ENCODE results near the gene NUAK2.

The NUAK2 gene

DNA sequence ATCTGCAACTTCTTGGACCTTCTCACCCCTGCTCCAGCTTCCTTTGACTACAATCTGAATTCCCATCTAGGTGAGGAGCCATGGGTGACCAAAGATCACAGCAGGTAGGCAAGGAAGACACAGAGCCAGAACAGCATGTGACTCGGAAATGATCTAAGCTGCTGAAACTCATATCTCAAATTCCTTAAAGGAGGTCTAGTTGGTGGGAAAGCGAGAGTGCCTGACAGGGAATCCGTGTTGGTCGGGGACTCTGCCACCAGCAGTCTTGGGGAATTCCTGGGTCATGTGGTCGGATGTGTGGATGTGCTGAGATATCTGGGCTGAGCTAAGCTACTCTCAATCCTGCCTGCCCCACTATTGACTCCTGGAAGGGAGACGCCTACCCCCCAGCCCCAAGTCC is 3.2 kb upstream of the NUAK2 start:
- intact Hi-C loops (cut with DNase I), result loop anchor here (1.0 kb wide), 1 partner anchor 51 kb away; no protein-coding TSS in a partner anchor
- DNase-seq, result peak in 1 of 10 donors; percentile 67

DNA sequence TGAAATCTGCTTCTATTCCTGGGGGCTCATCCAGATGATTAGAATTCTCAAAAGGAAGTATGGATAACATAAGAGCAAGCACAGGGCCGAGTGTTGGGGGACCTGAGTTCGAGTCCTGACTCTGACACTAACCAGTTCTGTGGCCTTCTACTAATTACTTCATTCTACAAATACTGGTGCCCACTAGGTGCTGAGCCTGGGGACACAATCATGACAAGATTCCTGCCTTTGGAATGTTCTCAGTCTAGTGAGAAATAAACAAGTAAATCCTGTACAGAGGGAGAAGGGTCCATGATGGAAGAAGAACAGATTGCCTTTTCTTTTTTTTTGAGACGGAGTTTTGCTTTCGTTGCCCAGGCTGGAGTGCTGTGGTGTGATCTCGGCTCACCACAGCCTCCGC is 2.2 kb upstream of the NUAK2 start:
- intact Hi-C loops (cut with DNase I), result no loop called here
- no peak for DNase-seq

- intact Hi-C loops (cut with DNase I), result no loop called here
- DNase-seq, result no peak
Measured at GRCh38 chr1:205321959-205322283, 376 bp upstream of the NUAK2 start.

DNA sequence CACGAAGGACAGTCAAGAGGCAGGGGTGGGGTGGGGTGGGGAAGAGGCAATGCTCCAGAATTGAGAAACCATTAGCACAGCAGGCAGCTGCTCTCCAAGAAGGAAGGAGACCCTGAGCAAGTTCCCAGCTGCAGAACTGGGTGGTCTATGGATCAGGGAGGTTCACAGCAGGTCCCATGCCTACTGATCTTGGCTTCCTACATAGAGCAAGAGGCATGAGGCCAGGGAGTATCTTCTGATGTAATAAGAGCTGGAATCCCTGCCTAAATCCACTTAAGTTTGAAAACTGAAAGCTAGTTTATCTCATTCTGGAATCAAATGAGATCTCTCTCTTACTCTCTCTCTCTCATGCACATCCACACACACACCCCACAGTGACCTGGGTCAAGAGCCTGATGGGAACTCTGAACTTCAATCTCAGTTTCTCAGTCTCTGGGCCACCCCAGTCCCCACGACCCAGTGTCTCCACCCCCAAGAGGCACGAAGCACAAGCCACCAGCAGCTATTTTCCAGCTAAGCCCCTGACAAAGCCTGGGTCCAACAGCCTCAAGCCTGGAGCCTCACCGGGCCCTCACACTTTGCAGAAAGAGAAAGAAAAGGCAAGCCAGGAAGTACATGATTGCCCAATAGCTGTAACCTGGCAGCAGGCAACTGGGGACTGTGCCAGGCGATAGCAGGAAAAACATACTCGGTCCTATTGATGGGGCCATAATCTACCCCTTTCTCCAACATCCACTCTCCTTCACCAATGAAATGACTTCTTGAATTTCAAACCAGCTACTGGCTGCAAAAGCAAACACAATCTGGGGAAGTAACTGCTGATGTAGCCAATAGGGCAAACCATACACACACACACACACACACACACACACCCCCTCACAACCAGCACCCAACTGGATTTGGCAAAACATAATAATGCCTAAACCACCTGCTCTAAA is 2.2 kb downstream of the NUAK2 start:
- intact Hi-C loops (cut with DNase I), result no loop called here
- peak in 1 of 10 donors; percentile 18 for DNase-seq

DNA sequence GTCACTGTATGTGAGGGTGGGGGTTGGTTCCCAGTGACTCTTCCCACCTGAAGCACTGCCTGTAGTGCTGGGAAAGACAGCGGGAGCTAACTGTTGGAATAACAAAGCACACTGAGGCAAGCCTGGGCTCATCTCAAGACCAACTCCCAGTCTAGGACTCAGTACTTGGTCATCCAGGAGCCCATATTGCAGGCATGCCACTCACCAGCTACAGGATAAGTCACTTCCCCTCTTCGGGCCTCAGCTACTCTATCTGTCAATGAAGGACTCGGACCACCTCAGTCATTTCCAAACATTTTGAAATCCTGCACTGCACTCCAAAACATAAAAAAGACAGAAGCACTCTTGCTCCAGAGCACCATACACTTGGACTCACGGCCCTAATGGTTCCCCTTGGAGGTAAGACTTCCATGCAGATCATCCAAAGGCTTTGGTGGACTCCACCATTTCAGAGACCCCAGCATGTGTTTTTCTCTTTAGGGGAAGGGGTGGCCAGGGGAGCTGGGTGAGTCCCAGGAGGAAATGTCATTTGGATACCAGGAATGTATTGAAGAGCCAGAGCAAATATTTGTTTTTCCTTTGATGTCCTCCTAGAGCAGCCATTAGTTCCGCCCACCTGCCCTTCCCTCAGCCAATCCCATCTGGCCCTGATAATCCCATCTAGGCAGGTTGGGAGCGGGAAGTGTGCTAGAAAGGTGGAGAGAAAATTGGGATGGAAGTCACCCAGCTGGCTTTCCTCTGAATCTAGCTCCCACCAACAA is 3.1 kb downstream of the NUAK2 start:
- intact Hi-C loops (cut with DNase I), result no loop called here

DNA sequence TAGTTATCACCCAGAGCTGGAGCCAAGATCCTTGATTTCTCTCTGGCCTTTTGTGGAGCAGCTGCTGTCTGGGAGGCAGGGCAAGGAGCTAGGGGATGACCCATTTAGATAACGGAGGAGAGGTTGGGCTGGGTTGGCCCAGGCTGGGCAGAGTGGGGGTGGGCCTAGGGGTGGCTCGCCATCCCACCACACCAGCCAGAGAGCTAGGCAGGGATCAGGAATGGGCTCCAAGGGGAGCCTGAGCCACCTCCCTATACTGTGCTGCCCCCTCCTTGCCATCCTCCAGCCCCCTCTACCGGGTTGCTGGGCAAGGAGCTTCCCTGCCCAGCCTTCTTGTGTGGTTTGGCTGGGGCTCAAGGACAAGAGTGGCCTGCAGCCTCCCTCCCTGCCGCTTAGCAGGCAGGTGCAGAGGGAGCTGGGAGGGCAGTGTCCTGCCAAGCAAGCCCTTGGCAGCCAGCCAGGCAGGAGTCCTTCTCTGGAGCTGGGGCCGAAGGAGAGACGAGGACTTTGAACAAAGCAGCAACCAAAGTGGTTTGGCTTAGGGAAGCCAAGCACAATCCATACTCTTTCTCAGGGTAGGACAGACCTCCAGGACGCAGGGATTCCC is 4.1 kb downstream of the NUAK2 start:
- peak in 9 of 10 donors; percentile 32 to 89 (median 61) for DNase-seq
- intact Hi-C loops (cut with DNase I), result no loop called here

More for the DNA sequence above, 3.1 kb downstream of the NUAK2 start:
- no peak for DNase-seq

DNA sequence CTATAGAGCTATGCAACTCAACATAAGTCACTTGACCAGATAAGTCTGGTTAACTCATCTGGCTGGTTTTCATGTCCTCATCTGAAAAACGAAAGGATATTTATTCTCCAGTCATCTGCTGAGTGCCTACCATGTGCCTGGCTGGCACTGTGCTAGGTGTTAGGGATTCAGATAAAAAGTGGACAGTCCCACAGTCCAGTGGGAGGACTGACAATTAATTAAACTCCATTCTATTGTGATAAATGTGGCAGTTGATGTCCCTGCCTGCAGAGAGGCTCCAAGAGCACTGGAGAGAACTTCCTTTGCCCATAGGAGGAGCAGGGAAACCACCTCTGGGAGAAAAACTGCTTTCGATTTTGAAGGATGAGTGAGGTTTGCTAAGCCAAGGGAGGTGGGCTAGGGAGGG is 5.4 kb downstream of the NUAK2 start:
- intact Hi-C loops (cut with DNase I), result no loop called here
- no peak for DNase-seq

GRCh38 chr1:205315008-205315618 is 6.4 kb downstream of the NUAK2 start:
- no peak for DNase-seq
- intact Hi-C loops (cut with DNase I), result no loop called here

DNA sequence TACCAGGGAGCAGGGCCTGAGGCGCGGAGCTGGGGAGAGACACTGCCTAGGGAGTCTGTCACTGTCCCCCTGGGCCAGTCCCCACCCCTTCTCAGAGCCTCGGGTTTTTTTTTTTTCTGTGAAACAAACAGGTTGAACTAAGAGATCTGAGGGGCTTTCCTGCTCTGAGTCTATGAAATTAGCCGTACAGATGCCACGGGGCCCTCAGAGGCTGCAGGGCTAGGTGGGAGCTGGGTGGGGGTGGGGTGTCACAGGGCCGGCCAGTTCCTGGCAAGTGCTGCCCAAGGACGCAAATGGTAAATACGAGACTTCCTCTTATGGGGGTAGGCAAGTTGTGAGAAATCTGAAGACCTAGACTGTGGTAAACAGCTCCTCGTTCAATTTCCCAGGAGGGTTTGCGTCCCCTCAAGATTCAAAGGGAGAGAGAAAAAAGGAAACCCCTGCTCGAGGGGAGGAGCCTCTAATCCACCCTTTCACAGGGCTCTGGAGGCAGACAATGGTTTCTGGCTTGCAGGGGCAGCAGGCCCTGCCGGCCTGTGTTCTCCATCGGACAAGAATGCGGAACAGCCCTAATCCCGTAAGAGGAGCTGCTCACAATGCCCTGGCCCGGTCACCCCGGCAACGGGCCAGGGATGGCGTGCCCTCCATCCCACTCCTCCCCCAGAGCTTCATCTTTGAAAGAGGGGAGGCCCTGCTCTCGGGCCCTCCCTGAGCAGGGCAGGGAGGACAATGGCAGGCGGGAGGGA is 7.8 kb downstream of the NUAK2 start:
- peak in 8 of 10 donors; percentile 25 to 91 (median 38) for DNase-seq
- intact Hi-C loops (cut with DNase I), result no loop called here

DNA sequence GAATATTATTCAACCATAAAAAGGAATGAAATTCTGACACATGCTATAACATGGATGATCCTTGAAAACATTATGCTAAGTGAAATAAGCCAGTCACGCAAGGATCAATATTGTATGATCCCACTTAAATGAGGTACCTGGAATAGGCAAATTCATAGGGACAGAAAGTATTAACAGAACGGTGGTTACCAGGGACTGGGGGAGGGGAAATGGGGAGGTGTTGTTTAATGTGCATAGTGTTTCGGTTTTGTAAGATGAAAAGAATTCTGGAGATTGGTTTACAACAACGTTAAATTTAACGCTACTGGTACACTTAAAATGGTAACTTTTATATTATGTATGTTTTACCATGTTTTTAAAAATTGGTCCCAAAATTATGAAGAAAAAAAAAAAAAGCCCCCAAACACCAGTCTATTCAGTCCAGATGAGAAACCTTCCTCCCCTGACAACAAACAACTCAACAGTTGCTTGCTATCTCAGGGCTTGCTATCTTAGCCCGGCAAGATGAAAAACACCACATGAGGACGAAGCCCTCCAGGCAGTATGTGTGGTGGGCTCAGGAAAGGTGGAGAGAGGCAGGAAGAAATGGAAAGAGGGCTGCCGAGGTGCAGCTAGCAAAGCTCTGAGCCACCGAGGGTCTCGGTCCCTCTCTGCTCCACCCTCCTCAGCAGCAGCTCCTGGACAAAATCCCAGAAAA is 8.5 kb downstream of the NUAK2 start:
- no peak for DNase-seq
- intact Hi-C loops (cut with DNase I), result no loop called here

- no peak for DNase-seq
- intact Hi-C loops (cut with DNase I), result no loop called here
Measured at GRCh38 chr1:205310976-205311704, 10.4 kb downstream of the NUAK2 start.

DNA sequence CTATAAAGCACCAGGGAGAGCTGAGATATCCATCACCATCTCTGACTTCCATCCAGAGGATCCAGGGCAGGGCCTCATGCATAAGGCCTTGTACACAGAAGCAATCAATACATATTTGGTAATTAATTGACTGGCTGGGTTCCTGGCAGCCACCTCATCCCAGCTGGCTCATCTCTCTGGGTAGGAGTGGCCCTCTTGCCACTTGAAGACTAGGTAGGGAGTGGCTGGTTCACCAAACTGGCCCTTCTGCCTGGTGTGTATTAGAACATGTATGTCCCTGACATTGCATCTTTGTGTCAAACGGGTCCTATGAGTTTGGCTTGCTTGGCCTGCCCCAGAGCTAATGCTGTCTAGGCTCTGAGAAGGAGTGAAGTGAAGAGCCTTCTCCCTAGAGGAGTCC is 11.8 kb downstream of the NUAK2 start:
- intact Hi-C loops (cut with DNase I), result no loop called here
- DNase-seq, result no peak

DNA sequence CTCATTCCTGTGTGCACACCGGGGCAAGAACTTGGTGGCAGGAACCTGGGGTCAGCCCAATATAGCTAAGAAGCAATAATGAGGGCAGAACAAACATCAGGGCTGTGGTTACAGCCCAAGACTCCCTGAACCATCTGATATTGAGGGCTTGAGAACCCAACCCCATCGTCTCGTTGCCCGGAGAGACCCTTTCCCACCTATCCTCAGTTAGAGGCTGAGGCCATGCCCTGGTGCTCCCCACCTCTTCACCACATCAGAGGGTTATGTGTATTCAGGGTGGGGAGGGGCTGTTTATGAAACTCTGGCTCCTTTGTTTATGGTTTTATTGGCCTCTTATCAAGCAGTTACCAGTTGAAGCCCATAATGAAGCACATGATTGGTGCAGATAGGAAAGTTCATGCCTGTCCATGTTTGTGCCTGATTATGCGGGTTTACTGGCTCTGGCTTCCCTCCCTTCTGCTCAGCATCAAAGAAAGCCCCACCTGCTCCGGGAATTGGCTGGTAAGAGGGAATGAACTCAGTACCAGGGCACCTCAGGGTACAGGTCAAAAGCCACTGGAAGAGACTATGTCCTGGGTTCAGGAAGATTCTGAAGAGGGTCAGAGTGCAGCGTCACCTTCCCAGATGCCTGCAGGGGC is 14.5 kb downstream of the NUAK2 start:
- DNase-seq, result no peak
- intact Hi-C loops (cut with DNase I), result no loop called here

- intact Hi-C loops (cut with DNase I), result no loop called here
- DNase-seq, result no peak
Measured at GRCh38 chr1:205304695-205305070, 16.9 kb downstream of the NUAK2 start.

GRCh38 chr1:205304046-205304694 is 17.4 kb downstream of the NUAK2 start:
- no peak for DNase-seq
- intact Hi-C loops (cut with DNase I), result no loop called here

- no peak for DNase-seq
- intact Hi-C loops (cut with DNase I), result no loop called here
Measured at GRCh38 chr1:205303247-205303888, 18.2 kb downstream of the NUAK2 start.

- DNase-seq, result no peak
- intact Hi-C loops (cut with DNase I), result no loop called here
Measured at GRCh38 chr1:205301842-205302588, 19.5 kb downstream of the NUAK2 start.

Measured in posterior cingulate gyrus (tissue), 11 donors.